GM15510 (cell line): ENCODE results near the gene B4GALNT4.

Source experiments
- POLR2A ChIP-seq: IDR thresholded peaks from 3 replicates; pipeline ENCODE4 v1.6.1; 2011; ENCODE audit warnings: borderline replicate concordance; ENCODE audit not compliant: insufficient read length; ENCODE audit errors: extremely low read depth

Gene B4GALNT4

DNA sequence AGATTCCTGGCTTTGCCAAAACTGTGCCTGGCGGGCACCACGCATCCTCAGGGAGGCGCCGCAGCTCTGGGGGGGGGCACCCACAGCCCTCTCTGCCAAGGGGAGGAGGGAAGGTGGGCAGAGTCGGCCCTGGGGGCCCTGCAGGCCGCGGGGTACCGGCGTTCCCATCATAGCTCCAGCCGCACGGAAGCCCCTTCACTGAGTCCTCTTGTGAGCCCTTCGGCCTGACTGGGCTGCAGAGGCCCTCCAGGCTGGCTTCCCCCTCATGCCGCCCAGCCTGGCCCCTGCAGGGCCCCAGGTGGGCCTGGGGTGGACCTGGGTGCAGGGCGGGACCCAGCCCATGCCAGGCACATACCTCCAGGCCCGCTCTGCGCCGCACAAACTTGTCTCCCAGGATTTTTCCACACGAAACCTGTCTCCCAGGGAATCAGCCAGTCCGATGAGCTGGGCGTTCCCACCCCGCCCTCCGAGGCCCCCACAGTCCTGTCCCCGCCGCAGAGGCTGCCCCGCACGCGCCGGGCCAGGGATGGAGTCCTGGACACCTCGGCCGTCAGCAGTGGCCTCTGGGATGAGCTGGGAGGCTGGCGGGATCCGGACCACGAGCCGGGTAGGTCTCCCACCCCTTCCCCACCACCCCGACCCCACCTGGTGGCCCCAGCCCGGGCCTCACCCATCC, 22.9 kb downstream of the B4GALNT4 start:
- no peak for TF ChIP-seq POLR2A

- TF ChIP-seq POLR2A, result no peak
These were observed 24.1 kb downstream of the B4GALNT4 start for GRCh38 chr11:393219-394033.

GRCh38 chr11:394034-394857, 24.9 kb downstream of the B4GALNT4 start, which contains the start of gene PKP3:
TSS of gene PKP3 (plus strand) at chr11:394209. CDS start at chr11:394293, 84 bp downstream.
- no peak for TF ChIP-seq POLR2A

DNA sequence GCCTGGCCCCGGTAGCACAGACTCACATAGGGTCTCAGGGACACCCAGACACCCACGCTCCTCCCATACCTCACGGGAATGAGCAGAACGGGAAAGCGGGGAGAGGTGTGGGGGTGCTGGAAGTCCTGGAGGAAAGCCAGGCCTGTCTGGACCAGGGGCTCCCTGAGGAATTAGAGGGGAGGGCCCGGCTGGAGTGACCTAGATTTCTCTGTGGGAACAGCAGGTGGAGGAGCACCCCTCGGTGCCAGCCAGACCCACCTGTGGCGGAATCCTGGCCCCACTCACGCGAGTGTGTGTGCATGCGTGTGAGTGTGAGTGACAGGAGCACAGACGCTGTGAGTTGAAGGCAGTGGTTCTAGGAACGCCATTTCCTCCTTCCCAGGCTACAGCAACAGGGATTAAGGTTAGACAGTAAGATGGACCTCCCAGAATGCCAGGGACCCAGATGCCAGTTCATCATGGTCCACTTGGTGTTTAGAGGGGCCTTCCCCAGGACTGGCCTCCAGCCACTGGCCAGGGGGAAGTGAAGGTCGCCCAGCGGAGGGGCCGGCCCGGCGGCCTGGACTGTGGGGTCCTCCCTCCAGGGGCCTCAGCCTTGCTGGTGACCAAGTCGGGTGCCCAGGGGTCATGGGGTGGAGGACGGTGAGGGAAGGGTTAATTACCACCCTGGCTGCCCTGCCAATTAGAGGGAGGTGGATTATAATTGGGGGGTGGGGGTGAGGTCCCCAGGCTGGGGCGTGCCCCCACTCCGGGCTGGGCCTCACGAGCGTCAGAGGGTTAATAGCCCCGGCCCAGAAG, 25.8 kb downstream of the B4GALNT4 start:
- no peak for TF ChIP-seq POLR2A

DNA sequence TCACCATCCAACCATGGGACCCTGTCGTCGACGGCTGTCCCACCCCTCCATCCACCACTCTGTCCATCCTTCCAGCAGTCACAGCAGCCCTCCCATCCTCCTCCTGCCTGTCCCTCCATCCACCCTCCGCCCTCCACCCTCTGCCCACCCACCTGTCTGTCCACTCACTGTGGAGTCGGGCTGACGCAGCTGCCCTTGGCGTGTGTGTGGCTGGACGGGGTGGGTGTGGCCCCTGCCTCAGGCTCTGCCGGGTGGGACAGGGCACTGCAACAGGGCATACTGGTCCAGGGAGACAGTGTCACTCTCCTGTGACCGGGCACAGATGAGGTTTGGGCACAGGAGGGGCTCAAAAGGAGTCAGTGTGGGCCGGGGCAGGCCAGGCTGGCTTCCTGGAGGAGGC, 26.6 kb downstream of the B4GALNT4 start:
- TF ChIP-seq POLR2A, result no peak

DNA sequence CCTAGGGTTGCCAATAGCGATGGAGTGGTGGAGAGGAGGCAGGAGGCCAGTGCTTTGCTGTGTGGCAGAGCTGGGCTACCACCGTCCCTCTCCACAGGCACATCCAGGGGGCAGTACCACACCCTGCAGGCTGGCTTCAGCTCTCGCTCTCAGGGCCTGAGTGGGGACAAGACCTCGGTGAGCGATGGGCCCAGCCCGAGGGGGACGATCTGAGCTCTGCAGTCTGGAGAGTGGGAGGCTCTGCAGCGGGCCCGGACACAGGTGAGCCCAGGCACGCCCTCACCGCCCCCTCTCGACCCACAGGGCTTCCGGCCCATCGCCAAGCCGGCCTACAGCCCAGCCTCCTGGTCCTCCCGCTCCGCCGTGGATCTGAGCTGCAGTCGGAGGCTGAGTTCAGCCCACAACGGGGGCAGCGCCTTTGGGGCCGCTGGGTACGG, 27.2 kb downstream of the B4GALNT4 start:
- no peak for TF ChIP-seq POLR2A

DNA sequence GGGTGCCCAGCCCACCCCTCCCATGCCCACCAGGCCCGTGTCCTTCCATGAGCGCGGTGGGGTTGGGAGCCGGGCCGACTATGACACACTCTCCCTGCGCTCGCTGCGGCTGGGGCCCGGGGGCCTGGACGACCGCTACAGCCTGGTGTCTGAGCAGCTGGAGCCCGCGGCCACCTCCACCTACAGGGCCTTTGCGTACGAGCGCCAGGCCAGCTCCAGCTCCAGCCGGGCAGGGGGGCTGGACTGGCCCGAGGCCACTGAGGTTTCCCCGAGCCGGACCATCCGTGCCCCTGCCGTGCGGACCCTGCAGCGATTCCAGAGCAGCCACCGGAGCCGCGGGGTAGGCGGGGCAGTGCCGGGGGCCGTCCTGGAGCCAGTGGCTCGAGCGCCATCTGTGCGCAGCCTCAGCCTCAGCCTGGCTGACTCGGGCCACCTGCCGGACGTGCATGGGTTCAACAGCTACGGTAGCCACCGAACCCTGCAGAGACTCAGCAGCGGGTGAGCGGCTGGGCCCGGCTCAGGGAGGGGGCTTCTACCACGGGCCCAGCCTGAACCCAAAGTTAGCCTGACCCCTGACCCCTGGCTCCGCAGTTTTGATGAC, 27.7 kb downstream of the B4GALNT4 start:
- no peak for TF ChIP-seq POLR2A

DNA sequence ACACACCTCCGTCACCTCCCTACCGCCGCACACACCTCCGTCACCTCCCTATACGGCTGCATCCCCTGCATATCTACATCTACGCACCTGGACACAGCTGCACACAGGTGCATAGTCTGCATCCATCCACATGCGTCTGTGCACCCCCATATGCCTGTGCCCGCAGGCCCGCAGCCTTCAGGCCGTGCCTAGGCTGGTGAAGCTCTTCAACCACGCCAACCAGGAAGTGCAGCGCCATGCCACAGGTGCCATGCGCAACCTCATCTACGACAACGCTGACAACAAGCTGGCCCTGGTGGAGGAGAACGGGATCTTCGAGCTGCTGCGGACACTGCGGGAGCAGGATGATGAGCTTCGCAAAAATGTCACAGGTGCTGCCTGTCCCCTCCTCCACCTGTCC, 29.5 kb downstream of the B4GALNT4 start:
- no peak for TF ChIP-seq POLR2A

DNA sequence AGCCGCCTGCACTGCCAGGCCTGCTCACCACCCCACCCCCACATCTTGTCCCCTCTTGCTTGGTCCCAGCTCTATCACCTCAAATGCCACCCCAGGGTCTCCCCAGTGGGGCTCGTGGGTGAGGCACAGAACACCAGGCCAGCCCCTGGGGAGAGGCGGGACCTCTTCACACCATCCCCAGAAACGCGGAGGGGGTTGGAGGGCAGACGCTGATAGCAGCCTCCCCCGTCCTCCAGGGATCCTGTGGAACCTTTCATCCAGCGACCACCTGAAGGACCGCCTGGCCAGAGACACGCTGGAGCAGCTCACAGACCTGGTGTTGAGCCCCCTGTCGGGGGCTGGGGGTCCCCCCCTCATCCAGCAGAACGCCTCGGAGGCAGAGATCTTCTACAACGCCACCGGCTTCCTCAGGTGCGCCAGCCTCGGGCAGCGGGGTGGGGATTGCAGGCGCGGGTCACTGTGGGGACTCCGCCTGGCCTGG, 30.5 kb downstream of the B4GALNT4 start:
- TF ChIP-seq POLR2A, result no peak

DNA sequence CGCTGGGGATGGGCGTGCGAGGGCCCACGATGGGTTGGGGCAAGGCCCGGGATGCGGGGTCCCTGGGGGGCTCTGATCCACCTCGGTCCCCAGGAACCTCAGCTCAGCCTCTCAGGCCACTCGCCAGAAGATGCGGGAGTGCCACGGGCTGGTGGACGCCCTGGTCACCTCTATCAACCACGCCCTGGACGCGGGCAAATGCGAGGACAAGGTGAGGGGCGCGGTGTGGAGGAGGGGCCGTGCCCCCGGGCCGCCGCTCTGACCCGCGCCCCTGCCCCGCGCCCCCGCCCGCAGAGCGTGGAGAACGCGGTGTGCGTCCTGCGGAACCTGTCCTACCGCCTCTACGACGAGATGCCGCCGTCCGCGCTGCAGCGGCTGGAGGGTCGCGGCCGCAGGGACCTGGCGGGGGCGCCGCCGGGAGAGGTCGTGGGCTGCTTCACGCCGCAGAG, 31.0 kb downstream of the B4GALNT4 start:
- no peak for TF ChIP-seq POLR2A

DNA sequence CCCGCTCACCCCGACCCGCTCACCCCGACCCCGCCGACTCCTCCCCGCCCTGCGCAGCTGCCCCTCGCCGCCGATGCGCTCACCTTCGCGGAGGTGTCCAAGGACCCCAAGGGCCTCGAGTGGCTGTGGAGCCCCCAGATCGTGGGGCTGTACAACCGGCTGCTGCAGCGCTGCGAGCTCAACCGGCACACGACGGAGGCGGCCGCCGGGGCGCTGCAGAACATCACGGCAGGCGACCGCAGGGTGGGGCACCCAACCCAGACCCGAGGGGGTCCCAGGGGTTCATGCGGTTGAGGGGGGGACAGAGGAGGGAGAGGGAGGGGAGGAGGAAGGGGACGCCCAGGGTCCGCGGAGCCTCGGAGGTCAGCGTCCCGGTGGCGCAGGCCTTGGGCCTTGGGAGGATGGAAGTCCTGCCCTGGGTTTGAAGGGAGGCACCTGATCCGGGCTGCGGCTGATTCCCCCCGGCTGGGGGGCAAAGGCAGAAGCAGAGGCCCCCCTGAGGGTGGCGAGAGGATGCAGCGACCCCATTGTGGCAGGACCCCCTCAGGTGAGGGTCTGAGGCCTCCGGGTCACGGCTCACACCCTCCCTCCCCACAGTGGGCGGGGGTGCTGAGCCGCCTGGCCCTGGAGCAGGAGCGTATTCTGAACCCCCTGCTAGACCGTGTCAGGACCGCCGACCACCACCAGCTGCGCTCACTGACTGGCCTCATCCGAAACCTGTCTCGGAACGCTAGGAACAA, 33.9 kb downstream of the B4GALNT4 start:
- no peak for TF ChIP-seq POLR2A

- TF ChIP-seq POLR2A, result no peak
These were observed 34.6 kb downstream of the B4GALNT4 start for GRCh38 chr11:403761-404431.
